K562 (cell line): ENCODE results near the gene UBE3D.

Experiments used
- CREB3 ChIP-seq: fragments of 450-650 bp; conservative IDR thresholded peaks from 2 replicates; pipeline ENCODE4 v1.6.1; 2016; ENCODE audit warnings: missing genetic modification characterization, low read depth, mild to moderate bottlenecking, missing compliant biosample characterization, moderate library complexity
- CTCF ChIP-seq, 3 experiments: IDR thresholded peaks in 2 of 3; conservative IDR thresholded peaks in 1 of 3; 2 replicates each; pipeline ENCODE4 v1.5.1; 2011 to 2012; ENCODE audit warnings: low read length in 3 of 3, mild to moderate bottlenecking in 3 of 3, control low read depth in 2 of 3, improper control_type of control experiment in 1 of 3, inconsistent platforms in 1 of 3, low read depth in 1 of 3, mixed read lengths in 1 of 3, moderate library complexity in 1 of 3; ENCODE audit not compliant: insufficient read depth in 2 of 3
- EZH2 ChIP-seq: IDR thresholded peaks from 2 replicates; pipeline ENCODE4 v1.6.1; 2012; ENCODE audit warnings: low read depth, mild to moderate bottlenecking, inconsistent platforms, low read length, borderline replicate concordance
- GABPA ChIP-seq: fragments of 200-800 bp; sonication (Bioruptor generic); conservative IDR thresholded peaks from 2 replicates; pipeline ENCODE4 v1.6.1; 2016; ENCODE audit warnings: low read depth, missing genetic modification characterization, missing compliant biosample characterization
- KLF1 ChIP-seq: fragments of 450-650 bp; IDR thresholded peaks from 2 replicates; pipeline ENCODE4 v1.6.1; 2016; ENCODE audit warnings: missing genetic modification characterization, missing compliant biosample characterization
- NKRF ChIP-seq: fragments of 450-650 bp; IDR thresholded peaks from 2 replicates; pipeline ENCODE4 v1.6.1; 2016; ENCODE audit warnings: borderline replicate concordance
- POLR2A ChIP-seq: fragments of 450-650 bp; conservative IDR thresholded peaks from 2 replicates; pipeline ENCODE4 v1.6.1; 2016
- YY1 ChIP-seq, 3 experiments: IDR thresholded peaks; 2 replicates each; pipeline ENCODE4 v1.6.1; 2011; ENCODE audit warnings: low read length in 2 of 3, mild to moderate bottlenecking in 2 of 3, moderate library complexity in 2 of 3, borderline replicate concordance in 1 of 3, control low read depth in 1 of 3, low read depth in 1 of 3; ENCODE audit not compliant: insufficient read depth in 3 of 3, insufficient replicate concordance in 2 of 3, control insufficient read depth in 1 of 3, insufficient read length in 1 of 3; ENCODE audit errors: extremely low read depth in 1 of 3
- ZKSCAN8 ChIP-seq: fragments of 200-800 bp; sonication (Bioruptor generic); IDR thresholded peaks from 2 replicates; pipeline ENCODE4 v1.6.1; 2016; ENCODE audit warnings: missing genetic modification characterization, missing compliant biosample characterization
- ZNF75A ChIP-seq: fragments of 450-650 bp; formaldehyde crosslinking; IDR thresholded peaks from 2 replicates; pipeline ENCODE4 v1.4.0; 2020; ENCODE audit warnings: mild to moderate bottlenecking

GRCh38 chr6:83062225-83062624 is 3.4 kb downstream of the UBE3D start:
- TF ChIP-seq CTCF (IDR thresholded peaks at IDR 0.05 in 2 of 3, conservative IDR thresholded peaks at IDR 0.05 in 1 of 3; ENCODE audit: insufficient read depth in 2 of 3, low read depth in 1 of 3, low read length in 3 of 3) (no peak), EZH2 (no peak), NKRF (no peak), ZKSCAN8 (CRISPR knock-in tag) (no peak), KLF1 (tag) (no peak), GABPA (tag) (no peak), ZNF75A (CRISPR knock-in tag) (no peak), CREB3 (tag) (no peak), POLR2A (no peak), YY1 (IDR thresholded peaks at IDR 0.05; ENCODE audit: borderline replicate concordance in 1 of 3, control insufficient read depth in 1 of 3, extremely low read depth in 1 of 3, insufficient read depth in 3 of 3, insufficient read length in 1 of 3, insufficient replicate concordance in 2 of 3, low read depth in 1 of 3, low read length in 2 of 3) (no peak)
